ENCODE results near the gene PLIN4.
A peak's percentile ranks its signal among the peaks of the same experiment; 100 is the strongest.

Gene PLIN4

DNA sequence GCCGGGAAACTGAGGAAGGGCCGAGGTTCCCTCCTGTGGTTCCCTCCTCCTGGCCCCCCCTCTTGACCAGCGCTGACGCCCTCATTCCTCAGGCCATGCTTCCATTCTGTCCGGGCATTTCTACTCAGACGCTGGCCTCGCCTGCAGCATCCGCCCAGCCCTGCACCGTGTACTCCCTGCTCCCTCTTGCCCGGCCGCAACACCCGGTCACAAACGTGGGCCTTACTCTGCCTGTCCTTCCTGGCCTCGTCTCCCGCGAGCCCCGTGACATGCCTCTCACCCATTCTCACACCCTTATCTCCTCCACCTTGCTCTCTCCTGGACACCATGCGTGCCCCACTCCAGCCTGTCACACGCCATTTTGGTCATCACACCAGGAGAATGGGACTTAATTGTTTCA, 34.9 kb downstream of the PLIN4 start:
- no peak for DNase-seq

DNA sequence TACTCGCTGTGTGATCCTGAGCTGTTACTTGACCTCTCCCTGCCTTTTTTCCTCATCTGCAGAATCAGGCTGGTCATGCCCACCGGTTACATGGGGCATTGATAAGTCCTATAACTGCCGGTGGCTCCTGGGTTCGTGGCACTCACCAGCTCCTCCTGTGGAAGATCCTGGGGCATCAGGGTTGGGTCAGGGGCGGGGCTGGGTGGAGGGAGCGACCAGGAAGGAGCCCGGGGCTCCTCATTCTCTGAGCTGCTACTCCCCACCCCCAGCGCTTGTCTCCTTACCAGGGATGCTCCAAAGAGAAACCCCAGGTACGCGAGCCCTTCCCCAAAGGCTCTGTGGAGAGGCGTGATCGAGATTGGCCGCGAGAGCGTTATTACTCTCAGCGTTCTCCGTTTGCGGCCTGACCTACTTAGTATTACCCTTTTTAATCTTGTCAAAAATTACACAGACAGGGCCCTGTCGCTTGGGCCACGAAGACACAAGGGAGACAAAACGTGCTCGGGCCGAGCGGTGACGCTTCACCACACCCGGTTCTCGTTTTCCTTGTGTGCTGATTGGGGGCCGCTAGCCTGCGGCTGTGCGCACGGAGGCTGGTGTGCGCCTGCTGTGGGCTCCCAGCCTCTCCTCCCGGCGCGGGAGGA, 35.4 kb downstream of the PLIN4 start:
- no peak for DNase-seq

DNA sequence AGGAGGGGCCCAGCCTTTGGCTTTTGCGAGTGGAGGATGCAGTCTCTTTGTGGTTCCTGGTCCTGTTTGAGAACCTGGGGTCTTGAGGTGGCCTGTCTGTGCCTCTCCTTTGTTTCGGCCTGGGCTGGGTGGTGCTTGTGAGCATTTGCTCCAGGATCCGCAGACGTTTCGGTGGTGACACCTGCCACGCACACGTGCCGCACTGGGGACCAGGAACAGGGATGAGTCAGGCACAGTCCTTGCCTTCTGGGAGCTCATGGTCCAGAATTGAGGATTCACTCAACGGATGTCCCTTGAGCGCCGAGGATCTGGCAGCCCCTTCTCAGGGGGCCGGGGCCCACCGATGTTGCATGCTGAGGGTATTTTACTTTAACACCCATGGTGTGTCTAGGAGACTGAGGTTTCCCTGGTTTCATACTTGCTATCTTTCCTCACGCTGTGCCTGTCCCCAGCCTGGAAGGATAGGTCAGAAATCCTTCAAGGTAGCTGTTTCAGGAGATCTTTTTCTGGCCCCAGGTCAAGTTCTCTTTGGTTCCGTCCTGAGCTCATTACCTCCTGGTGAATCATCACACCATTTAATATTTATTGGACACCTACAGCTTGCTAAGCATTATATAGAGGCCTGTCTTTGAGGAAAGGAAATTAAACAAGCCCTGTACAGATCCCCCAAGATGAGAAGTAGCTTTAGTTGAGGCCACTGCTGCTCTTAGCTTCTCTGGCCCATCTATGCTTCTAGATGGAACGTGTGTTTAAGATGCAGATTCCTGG, 41.1 kb downstream of the PLIN4 start:
- DNase-seq, result no peak

- peak; percentile 94 for DNase-seq
Measured at GRCh38 chr19:4474514-4475022, 43.7 kb downstream of the PLIN4 start.

DNA sequence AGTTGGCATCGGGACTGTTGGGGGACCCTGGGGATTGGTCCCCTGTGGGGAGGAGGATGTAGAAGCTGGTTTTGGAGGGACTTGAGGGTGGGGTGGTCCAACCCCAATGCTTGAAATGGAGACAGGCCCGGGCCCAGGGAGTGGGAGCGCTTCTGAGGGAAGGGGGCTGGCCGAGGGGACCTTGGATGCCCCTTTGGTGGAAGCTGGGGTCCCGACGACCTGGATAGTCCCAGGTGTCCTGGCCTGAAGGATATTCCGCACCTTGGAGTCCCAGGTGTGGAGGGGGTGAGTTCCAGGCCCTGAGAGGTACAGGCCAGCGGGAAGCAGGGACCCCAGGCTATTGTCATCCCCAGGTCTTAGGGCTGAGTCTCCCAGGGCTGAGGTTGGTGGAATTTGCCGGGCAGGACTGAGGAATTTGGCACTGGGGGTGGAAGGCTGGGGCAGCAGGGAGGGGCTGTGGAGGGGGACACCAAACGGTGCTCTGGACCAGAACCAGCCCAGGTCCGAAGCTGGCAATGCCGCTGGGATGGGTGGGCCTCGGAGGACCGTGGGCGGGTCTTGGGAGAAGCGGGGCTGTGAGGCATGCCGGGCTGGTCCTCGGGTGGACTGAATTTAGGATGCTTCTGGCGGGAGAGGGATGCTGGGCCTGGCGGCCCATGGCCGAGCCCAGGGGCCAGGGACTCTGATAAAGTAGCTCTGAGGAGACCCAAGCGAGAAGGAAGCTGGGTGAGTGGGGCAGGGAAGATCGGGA, 44.3 kb downstream of the PLIN4 start:
- DNase-seq, result no peak

DNA sequence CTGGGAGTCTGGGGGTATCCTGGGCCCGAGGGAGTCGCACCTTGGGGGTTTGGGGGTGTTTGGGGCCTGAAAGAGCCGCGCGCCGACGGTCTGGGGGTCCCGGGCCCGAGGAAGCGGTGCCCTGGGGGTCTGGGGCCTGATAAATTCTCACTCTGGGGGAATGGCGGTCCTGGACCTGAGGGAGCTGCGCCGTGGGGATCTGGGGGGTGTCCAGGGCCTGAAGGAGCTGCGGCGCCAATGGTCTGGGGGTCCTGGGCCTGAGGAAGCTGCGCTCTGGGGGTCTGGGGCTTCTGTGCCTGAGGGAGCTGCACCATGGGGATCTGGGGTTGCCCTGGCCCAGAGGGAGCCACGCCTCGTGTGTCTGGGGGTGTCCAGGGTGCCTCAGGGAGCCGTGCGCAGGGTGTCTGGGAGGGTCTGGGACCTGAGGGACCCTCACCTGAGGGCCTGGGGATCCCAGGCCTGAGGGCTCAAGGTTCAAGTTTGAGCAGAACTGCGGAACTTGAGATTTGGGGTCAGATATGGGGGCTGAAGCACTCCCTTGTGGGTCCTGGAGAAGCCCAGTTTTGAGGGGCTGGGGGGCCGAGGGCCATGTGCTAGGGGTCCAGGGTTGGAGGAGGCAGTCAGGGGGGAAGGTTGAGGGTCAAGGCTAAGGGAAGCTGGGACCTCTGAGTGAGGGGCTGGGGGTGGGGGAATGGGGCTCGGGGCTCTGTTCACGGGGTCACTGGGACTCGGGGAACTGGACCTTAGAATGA, 45.1 kb downstream of the PLIN4 start:
- no peak for DNase-seq

- no peak for DNase-seq
Measured at GRCh38 chr19:4472174-4472974, 45.9 kb downstream of the PLIN4 start, which contains the start of gene HDGFL2. Gene HDGFL2, plus strand, starts transcription at chr19:4472297. Its CDS starts 54 bp downstream, at chr19:4472351.

DNA sequence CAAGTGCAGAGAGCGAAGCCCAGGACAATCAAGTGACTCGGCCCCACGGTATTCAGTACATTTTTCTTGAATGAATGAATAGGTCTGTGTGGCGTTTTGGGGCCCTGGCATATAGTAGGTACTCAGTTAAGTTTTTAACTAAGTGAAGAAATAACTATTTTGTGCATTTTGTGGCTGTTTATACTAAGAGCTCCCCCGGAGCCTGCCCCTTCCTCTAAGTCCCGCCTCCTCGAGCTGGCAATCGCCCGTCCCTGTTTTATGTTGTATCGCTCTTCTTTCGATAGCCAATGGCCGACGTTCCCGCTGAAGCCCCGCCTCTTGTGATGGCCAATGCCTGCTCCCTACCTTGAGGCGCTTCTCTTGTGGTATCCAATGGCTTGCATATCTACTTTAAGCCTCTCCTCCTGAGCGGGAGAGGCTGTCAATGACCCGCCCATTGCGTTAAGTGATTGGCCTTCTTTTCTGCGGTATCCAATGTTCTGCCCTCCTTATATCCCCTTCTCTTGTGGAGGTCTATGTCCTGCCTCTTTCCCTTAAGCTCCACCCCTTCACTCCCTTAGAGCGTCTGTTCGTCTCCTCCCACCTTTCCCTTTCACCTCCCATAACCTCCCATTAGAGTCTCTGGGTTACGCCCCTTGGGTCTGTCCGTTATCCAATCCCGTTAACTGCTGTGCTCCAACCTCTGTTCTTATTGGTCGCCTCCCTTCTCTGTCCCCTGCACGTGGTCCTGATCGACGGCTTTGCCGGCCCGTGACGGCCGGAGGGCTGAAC, 46.7 kb downstream of the PLIN4 start:
- DNase-seq, result peak; percentile 100

DNA sequence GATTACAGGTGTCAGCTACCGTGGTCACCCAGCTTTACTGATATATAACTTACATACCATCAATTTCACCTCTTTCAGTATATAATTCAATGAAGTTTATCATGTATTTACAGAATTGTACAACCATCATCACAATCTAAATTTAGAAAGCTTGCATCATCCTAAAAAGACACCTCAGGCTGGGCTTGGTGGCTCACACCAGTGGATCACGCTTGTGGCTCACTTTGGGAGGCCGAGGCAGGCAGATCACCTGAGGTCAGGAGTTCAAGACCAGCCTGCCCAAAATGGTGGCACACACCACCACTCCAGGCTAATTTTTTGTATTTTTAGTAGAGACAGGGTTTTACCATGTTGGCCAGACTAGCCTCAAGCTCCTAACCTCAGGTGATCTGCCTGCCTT, 50.5 kb downstream of the PLIN4 start:
- no peak for DNase-seq

GRCh38 chr19:4464815-4465581, 53.3 kb downstream of the PLIN4 start:
- DNase-seq, result peak; percentile 22

DNA sequence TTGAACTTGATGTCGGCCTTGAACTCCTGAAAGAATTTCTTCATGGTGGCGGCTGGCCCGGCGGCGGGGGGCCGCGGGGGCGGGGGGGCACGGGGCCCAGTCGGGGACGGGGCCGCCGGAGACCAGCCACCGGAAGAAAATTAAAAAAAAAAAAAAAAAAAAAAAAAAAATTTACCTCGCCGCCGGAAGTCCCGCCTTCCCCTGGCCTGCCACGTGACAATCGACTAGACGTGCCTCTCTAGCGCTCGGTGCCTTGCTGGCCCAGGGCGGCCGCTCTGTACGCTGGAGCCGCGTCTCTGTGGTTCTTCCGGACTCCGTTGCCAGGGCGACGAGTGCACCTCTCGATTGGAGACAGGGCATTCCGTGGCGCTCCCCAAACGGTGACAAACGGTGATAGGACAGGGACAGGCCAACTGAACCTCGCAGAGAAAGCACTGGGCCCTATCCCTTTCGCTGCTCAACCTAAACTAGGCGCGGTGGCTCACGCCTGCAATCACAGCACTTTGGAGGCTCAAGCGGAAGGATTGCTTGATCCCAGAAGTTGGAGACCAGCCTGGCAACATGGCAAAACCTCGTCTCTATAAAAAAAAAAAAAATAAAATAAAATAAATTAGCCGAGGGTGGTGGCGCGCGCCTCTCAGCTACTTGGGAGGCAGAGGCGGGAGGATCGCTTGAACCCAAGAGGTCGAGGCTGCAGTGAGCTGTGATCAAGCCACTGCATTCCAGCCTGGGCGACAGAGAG, 60.5 kb downstream of the PLIN4 start, which contains the start of gene UBXN6:
Gene UBXN6 (minus strand): TSS at position 141 of the 742 bp plus-strand sequence. CDS start 97 bp downstream, at position 44.
- DNase-seq, result peak; percentile 100

- DNase-seq, result peak; percentile 91
Measured at GRCh38 chr19:4456843-4457653, 61.2 kb downstream of the PLIN4 start.

DNA sequence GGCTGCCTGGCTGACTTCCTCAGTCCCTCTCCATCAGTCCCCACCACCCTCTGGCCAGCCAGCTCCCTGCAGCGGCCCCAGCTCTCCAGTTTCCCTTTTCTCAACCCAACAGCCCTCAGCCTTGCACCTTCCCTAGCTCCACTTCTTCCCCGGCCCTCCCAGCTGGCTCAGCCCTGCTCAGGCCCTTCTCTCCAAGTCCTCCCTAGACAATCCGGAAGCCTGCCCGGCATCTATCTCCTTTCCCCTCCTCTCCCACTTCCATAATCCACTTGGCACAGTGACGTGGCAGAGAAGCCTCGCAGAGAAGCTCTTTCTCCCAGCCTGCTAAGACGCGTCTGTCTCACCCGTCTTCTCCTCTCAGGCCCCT, 61.8 kb downstream of the PLIN4 start:
- DNase-seq, result no peak

- DNase-seq, result peak; percentile 84
Measured at GRCh38 chr19:4455719-4456475, 62.4 kb downstream of the PLIN4 start.

DNA sequence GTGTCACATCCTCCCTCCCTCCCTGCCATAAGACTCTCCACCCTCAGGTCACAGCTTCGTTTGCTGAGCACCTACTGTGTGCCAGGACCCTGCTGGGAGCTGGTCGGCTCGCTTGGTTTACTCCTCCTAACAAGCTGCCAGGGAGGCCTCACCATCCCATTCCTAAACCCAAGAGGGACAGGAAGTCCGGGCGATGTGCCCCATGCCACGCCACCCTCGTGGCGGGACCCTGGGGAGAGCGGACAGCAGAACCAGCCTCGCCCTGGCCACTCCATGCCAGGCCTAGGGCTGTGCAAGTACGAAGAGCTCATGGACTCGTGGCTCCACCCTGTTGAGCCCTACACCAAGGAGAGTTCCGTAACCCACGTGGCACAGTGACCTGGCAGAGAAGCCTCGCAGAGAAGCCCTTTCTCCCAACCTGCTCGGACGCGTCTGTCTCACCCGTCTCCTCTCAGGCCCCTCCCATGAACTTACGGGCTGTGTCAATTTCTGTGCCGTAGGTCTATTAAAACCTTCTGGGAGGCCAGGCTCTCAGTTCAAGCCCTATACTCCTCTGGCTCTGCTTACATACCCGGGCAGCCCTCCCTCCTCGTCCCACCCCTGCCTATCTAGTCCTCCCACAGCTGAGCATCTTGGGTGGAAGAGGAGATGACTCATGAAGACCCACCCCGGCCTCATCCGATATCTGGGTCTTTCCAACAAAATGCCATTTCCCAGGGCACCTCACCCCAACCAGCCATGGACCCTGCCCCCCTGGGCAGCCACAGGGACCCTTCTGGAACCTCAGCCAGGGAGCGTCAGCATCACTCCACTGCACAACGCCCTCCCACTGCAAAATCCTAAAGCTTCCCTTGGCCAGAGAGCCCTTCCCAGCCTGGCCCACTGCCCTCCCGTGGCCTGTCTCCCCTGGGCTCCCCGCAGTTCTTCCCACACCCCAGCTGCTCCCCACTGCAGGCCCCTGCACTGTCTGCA, 63.3 kb downstream of the PLIN4 start:
- peak; percentile 54 for DNase-seq

Data from NCI-H2171 treated with DMSO at 0.1 percent for 48 hours (cell line).